Activated T-cell treated with anti-CD3 and anti-CD28 coated beads for 1 hour (primary cell): ENCODE results near the gene SLC6A19.
"Not testable (repeated sequence)": the region's sequence is repeated elsewhere in the genome, so short reads cannot be mapped to it uniquely, and the experiment has no call there.

Experiments used
- DNase-seq: peaks from one replicate; pipeline ENCODE4 v3.0.0-alpha.2; 2020; ENCODE audit warnings: low read depth

Gene SLC6A19

GRCh38 chr5:1201327-1202025 lies at the start of gene SLC6A19:
Gene SLC6A19, plus strand, starts transcription at chr5:1201595. Its CDS starts 56 bp downstream, at chr5:1201651.
- DNase-seq: no peak

- no peak for DNase-seq
Observed at GRCh38 chr5:1152156-1152555, 49.2 kb upstream of the SLC6A19 start.

GRCh38 chr5:1152771-1153282 lies 48.6 kb upstream of the SLC6A19 start:
- no peak for DNase-seq

- DNase-seq: no peak
Observed at GRCh38 chr5:1153428-1153827, 48.0 kb upstream of the SLC6A19 start.

GRCh38 chr5:1155191-1156032 lies 46.0 kb upstream of the SLC6A19 start:
- no peak for DNase-seq

- DNase-seq: no peak
Observed at GRCh38 chr5:1156033-1156753, 45.2 kb upstream of the SLC6A19 start.

GRCh38 chr5:1156754-1157460 lies 44.5 kb upstream of the SLC6A19 start:
- no peak for DNase-seq

- DNase-seq: not testable (repeated sequence)
Observed at GRCh38 chr5:1157461-1157986, 43.9 kb upstream of the SLC6A19 start.

- no peak for DNase-seq
Observed at GRCh38 chr5:1158647-1159340, 42.6 kb upstream of the SLC6A19 start.

- DNase-seq: no peak
Observed at GRCh38 chr5:1159341-1159675, 42.1 kb upstream of the SLC6A19 start.

GRCh38 chr5:1159774-1160406 lies 41.5 kb upstream of the SLC6A19 start:
- no peak for DNase-seq

GRCh38 chr5:1161108-1161832 lies 40.1 kb upstream of the SLC6A19 start:
- no peak for DNase-seq

- DNase-seq: no peak
Observed at GRCh38 chr5:1161833-1162229, 39.6 kb upstream of the SLC6A19 start.

GRCh38 chr5:1162276-1162675 lies 39.1 kb upstream of the SLC6A19 start:
- no peak for DNase-seq

GRCh38 chr5:1162751-1163150 lies 38.6 kb upstream of the SLC6A19 start:
- DNase-seq: no peak

GRCh38 chr5:1163366-1163765 lies 38.0 kb upstream of the SLC6A19 start:
- DNase-seq: no peak

- no peak for DNase-seq
Observed at GRCh38 chr5:1163879-1164278, 37.5 kb upstream of the SLC6A19 start.

- DNase-seq: no peak
Observed at GRCh38 chr5:1164696-1165630, 36.4 kb upstream of the SLC6A19 start.

- DNase-seq: no peak
Observed at GRCh38 chr5:1165864-1166263, 35.5 kb upstream of the SLC6A19 start.
